HG02943 (cell line): Measurements from ENCODE around the gene SPATA3.
"Not testable (repeated sequence)": the region's sequence is repeated elsewhere in the genome, so short reads cannot be mapped to it uniquely, and the experiment has no call there.

Experiments used
- ATAC-seq: cut with Tn5 transposase; IDR thresholded peaks from one replicate; pipeline ENCODE4 v1.9.1; 2021; ENCODE audit warnings: mild to moderate bottlenecking, low read depth, moderate library complexity; ENCODE audit not compliant: unreplicated experiment

Gene SPATA3

DNA sequence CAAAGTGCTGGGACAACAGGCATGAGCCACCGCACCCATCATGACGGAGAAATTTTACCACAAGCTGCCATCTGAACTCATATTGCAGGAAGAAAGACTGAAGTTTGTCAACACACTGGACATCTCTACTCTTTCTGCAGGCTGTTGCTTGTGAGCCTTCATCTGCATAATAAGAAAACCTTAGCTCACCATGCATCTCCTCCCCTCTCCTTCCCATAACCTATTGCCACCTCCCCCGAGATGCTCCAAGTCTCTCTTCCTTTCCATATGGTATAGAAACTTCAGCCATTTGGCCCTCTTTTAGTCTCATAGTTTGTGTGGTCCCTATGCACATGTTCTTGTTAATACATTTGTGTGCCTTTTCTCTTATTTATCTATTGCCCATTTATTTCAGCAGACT is 22.3 kb downstream of the SPATA3 start:
- ATAC-seq, result no peak

DNA sequence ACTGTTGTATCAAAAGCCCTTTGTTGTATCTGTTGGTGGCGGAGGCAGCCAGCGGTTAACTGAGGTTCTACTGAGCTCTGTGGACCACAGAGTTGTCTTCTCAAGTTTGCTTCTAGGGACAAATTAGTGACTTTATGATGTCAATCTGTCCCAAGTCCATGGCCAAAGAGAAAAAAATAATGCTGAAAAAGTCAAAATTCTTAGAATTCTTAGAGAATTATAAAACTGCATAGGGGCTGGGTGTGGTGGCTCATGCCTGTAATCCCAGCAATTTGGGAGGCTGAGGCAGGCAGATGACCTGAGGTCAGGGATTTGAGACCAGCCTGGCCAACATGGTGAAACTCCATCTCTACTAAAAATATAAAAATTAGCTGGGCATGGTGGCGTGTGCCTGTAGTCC is 29.1 kb downstream of the SPATA3 start:
- ATAC-seq, result not testable (repeated sequence)

DNA sequence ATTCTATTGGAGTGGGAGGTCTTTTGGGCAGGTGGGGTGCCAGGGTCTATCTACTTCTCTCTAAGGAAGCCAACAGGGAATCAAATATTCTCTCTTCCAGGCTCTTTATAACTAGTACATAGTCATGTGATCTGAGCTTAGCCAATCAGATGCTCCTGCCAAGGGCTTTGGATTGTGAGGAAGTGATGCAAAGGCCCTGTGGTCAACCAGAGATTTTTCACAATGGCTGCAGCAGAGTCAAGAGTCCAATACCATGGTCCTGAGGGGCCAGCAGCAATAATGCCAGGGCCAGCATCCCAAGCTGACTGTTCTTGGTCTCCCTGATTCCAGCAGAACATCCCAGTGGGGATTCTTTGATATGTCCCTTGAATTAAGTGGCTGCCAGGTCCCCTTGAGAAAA is 33.0 kb downstream of the SPATA3 start:
- no peak for ATAC-seq

DNA sequence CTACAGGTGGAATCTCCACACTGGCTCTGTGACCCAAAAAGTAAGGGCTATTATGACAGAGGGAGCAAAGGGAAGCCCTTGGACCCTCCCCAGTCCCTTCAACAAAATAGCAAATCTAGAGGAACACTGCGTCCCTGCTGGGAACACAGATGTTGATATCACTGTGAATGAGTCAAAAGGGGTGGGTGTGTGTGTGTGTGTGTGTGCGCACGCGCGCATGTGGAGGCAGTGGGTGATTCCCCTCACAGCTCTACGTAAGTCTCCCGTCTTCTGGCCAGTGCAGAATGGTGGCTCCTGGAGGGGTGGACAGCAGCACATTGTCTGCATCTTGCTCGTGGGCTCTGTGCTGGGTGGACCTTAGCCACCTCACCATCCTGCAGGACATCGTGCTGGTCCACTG is 33.6 kb downstream of the SPATA3 start:
- ATAC-seq, result no peak

DNA sequence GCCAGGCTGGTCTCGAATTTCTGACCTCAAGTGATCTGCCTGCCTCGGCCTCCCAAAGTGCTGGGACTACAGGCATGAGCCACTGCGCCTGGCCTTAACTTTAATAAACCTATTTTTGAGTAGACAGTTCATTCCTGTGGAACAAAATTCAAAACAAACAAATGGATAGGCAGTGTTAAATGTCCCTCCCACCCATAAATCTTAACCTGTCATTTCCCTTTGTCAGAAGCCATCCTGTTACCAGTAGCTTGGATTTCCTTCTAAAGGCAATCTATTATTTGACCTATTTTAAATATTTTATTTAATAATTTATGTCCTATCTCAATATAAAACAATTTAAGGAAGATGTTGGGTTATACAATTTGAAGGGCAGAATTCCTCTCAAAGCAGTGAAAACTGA is 34.8 kb downstream of the SPATA3 start:
- no peak for ATAC-seq

DNA sequence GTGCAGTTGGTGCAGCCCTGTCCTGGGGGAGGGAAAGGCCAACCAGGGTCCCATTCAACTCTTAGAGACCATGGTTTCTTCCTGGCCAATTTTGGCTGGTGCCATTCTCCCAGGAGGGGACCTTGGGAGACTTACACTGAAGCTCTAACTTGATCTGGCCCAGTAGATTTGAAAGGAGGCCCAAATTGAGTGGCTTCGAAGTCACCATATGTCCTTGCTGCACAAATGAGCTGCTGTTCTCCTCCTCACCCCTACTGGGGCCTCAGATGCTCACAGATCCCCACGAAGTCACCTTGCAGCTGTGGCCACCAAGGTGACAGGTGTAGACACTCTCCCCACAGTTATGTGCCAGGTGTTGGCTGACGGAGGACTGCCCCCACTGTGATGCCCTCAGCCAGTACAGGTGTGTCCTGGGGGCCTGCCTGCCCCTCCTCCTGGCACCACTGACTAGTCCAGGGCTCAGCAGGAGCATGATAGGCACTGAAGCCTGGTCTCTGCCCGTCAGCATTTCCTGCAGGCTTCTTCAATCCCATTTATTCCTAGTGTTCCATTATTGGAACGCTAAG is 36.7 kb downstream of the SPATA3 start:
- no peak for ATAC-seq

DNA sequence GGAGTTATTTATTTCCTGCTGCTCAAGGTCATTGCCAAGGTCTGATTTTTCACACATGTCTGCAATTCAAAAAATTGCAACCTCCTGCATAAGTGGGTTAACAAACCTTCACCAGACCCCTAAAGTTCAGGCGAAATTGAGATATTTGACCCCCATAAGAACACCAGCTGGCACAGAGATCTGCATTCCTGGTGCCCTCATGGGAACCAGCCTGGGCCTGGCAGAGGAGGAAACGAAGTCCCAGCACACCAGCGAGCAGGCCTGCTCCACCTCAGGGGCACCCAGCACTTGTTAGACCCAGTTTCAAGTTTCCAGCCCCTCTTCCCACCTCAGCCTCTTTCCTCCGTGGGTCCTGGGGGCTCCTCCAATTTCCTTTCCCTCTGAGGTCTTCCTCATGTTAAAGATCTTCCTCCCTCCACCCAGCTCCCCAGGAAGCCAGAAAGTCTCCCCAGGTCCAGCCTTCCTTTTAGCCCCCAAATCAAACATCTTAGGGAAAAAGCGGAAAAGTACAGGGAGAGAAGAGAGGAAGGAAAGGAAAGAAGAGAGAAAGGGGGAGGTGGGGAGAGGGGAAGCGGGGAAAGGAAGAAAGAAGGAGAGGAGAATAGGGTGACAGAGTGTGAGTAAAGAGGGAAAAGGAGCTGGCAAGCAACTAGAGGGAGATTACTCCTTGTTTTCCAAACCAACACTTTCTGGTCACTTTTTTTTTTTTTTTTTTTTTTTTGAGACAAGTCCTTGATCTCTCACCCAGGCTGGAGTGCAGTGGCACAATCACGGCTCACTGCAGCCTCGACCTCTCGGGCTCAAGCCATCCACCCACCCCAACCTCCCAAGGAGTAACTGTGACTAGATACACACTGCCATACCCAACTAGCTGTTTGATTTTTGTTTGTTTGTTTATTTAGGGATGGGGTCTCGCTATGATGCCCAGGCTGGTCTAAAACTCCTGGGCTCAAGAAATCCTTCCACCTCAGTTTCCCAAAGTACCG is 37.5 kb downstream of the SPATA3 start:
- no peak for ATAC-seq

DNA sequence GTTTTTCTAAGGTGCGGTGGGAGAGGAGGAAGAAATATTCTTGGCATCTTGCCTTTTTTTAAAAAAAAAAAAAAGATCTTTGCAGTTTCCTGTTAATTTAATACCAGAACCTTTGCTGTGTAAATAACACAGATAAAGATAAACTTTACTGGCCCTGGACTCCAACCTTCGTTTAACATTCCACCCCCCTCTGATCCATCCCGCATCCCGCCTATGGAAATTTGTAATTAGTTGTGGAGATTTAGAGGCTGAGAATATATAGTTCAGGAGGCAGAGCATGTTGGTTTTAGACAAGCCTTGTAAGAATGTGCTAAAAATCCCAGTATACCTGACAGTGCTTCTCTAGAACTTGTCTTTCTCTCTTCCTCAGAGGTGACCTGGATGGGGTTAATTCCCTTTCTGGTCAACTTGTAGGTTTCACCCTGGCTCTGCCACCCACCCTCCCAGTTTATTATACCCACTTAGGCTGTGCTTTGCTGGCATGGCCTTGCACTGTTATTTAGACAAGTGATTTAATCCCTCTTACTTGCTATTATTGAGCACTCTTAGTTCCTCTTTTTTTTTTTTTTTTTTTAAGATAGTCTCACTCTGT is 38.5 kb downstream of the SPATA3 start:
- no peak for ATAC-seq

DNA sequence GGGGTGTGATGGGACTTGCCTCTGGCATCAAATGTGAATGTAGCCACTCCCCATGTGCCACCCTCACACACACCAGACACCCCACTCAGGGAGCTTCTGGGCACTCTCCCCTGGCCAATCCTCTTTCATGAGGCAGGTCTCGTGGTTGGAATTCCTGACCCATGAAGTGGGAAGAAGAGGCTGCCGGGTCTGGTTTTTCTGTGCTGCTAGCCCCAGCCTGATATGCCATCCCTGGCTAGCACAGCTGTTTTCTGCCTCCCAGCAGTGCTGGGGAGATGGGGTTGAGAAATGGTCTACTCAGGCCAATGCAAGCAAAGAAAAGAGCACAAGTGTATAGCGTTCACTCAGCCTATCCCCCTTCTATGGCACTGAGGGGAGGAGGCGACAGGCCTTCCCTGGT is 40.2 kb downstream of the SPATA3 start:
- no peak for ATAC-seq

DNA sequence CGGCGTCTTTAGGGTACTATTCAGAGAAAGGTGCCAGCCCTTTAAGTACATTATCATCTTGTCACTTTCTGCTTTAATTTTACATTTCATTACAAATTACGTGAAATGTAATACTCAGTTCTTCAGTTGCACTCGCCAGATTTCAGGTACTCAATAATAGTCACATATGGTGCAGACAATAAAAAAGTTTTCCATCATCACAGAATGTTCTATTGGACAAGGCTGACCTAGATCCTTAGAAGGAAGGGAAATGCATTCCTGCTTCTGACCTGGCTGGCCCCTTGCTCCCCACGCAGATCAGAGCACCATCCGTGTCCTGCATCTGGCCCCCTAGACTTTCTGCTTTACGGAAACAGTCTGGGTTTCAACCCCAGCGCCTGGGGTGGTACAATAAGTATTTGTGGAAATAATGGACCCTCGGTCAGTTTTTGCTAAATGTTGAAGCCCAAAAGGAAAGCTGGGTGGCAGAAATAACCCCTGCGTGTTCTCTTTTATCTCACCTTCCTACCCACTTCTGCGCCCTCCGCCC is 40.7 kb downstream of the SPATA3 start:
- ATAC-seq, result no peak

DNA sequence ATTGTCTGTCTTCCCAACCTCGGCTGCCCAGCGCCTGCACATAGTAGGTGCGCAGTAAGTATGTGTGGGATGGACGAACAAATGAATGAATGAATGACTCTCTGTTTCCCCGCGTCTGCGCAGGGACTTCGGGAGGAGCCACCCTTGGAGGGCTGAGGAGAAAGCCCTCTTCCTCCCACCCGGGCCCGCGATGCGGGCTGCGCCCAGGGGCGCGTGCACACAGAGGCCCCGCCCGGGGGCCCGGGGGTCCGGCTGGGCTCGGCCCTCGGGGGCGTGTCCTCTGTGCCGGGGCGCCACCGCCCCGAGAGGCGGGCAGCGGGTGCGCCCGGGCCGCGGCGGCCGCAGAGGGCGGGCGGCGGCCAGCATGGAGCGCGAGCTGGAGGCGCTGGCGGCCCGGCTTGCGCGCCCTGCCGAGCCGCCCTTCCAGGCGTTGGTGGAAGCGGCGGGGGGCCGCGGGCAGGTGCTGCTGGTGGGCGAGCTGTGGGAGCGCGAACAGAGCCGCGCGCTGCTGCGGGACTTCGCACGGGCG is 41.3 kb downstream of the SPATA3 start, which contains the start of gene C2orf72:
Gene C2orf72, plus strand, starts transcription at position 322 of the 529 bp plus-strand sequence. Its CDS starts 43 bp downstream, at position 365.
- ATAC-seq, result no peak

DNA sequence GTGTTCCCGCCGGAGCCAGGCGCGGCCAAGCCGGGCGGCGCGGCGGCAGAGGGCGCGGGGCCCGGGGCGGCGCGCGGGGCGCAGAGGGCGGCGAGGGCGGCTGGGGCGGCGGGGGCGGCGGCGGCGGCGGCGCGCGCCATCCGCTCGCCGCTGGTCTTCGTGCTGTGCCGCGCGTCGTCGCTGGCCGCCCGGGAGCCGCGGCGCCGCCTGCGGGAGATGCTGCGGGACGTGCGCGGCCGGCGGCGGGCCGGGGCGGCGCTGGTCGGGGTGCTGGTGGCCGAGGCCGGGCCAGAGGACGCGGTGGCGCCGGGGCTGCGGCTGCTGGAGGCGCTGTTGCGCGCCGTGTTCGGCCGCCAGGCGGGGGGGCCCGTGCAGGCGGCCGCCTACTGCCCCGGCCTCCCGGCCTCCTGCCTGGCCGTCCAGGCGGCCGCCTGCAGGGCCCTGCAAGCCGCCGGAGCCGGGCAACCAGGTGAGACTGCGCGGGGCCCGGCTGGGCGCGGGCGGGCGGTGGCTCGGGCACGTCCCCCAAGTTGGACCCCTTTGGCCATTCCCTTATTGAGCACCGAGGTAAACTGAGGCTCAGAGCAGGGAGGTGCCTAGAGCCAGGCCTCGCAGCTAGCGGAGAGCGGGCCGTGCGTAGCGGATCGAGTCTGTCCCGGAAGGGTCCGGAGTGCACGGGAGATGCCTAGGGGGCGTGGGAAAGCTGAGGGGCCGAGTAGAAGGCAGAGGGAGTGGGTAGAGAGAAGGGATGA is 42.0 kb downstream of the SPATA3 start:
- ATAC-seq, result no peak

DNA sequence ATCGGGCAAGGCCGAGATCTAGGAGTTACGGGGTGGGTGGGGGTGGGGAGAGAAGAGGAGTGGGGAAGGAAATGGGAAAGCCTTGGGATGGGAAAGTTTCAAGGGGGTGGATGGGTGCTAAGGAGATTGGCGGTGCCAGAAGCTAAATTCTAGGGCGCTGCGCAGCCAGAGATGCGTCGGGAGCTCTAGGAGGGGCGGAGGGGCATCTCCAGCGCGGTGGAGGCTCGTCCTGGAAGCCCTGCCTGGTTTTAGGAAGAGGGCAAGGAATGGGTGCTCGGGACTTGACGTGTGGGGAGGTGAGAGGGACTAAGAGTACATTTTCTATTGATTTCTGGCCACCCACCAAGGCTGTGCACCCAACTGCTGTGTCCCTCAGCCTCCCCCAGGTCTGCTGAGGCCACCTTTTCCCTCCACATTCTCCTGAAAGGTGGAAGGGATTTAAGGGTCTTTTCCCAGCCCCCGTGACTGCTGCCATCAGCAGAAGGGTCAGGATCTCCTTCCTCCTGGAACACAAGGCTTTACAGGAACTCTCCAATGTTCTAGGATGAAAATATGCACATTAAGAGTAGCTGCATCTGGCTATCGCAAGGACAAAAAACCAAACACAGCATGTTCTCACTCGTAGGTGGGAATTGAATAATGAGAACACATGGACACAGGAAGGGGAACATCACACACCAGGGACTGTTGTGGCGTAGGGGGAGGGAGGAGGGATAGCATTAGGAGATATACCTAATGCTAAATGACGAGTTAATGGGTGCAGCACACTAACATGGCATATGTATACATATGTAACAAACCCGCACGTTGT is 42.8 kb downstream of the SPATA3 start:
- ATAC-seq, result no peak

DNA sequence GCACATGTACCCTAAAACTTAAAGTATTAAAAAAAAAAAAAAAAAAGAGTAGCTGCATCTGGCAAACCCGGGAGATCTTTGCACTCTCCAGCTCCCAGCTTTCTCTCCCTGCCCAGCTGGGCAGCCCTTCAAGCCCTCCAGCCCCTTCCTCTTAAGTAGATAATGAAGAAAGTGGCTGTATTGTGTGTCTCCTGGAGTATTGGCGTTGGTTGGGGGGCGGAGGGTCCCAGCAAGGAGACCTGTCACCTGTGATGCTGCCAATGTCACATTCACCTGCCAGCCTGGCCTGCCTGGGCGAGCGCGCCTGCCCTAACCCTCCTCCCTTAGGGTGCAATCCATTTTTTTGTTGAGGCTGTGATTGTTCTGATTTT is 43.4 kb downstream of the SPATA3 start:
- no peak for ATAC-seq

DNA sequence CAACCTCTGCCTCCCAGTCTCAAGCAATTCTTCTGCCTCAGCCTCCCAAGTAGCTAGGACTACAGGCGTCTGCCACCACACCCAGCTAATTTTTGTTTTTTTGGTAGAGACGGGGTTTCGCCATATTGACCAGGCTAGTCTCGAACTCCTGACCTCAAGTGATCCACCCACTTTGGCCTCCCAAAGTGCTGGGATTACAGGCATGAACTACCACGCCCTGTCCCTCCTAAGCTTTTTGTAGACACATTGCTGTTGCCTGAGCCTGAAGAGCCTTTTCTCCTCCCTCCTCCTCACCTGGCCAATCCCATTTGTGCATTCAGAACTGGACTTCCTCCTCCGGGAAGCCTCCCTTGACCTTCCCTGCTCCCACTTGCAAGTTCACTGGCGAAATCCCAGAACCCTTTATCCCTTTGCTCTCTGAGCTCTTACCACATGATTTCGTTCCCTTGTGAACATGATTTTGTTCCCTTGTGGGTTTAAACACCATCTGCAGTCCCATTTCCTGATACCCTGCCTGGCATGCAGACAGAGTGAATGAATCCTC is 44.0 kb downstream of the SPATA3 start:
- no peak for ATAC-seq

DNA sequence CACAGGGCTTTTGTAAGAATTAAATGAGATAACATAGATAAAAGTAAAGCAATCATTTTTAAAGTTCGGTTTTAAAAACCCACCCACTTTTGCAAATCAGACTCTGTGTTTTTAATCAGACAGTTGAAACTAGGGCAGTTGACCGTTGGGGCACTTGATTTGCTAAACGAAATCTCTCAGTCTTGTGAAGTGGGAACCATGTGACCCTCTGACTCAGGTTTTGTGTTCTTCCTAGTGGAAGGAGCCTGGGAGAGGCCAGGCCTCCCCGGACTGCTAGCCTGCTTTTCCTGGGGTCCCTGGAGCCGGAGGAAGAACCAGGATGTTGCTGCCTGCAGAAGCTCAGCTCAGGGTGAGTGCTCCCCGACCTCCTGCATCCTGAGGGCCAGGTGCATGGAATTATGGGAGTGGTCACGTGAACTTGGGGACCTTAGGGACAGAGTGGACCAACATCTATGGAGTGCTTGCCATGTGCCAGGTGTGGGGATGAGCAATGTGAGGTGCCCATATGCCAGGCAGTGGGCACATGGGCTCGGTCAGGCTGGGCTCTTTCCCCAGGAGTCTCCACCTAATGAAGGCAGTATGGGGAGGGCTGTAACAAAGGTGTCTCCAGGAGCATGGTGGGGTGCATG is 45.3 kb downstream of the SPATA3 start:
- no peak for ATAC-seq

DNA sequence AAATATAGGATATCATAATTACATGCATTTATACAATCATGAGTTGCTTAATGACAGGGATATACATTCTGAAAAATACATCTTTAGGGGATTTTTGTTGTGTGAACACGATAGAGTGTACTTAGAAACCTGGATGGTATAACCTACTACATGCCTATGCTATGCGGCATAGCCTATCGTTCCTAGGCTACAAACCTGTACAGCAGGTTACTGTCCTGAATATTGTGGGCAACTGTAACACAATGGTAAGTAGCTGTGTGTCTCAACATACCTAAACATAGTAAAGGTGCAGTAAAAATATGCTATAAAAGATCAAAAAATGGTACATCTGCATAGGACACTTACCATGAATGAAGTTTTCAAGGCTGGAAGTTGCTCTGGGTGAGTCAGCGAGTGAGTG is 47.9 kb downstream of the SPATA3 start:
- ATAC-seq, result no peak

DNA sequence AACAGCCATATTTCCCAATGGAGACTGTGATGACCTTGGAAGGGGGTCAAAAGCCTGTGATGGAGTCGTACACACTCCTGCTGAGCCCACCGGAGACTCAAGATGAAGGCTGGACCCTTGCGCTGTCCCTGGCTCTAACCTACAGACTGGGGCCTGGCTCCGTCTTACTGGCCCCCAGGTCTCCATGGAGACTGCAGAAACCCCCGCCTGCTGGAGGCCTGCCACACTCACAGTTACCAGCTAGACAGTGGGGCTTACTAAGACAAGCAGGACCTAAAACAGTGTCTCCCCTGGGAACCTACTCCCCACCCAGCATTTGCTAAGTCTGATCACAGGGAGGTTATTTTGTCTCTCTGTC is 51.0 kb downstream of the SPATA3 start:
- no peak for ATAC-seq
